Spleen (tissue), 11 donors: ENCODE results near the gene SEMA7A. TPM values are rescaled to one million over a fixed set of nuclear protein-coding genes. Genes with fewer than 3 reads are reported as not detected.

ENCODE experiments used
- DNase-seq: peaks from one replicate; pipeline ENCODE4 v3.0.0-alpha.2; 2020
- H3K27ac ChIP-seq, 8 donors: fragments of 200-600 bp; sonication (generic) in 7 of 8; 1 replicate in 4 of 8; 2 replicates in 4 of 8; pipeline versions ENCODE4 v1.5.0 to v1.8.0; 2016 to 2021; ENCODE audit warnings: inconsistent platforms in 4 of 8, mild to moderate bottlenecking in 4 of 8, moderate library complexity in 1 of 8
- H3K27me3 ChIP-seq, 7 donors: fragments of 200-600 bp; sonication (generic) in 6 of 7; replicated peaks in 1 of 7; 1 replicate in 4 of 7; 2 replicates in 3 of 7; pipeline versions ENCODE4 v1.5.0 to v1.8.0; 2016 to 2021; ENCODE audit warnings: inconsistent platforms in 3 of 7, mild to moderate bottlenecking in 1 of 7
- H3K36me3 ChIP-seq, 6 donors: fragments of 200-600 bp; sonication (generic) in 5 of 6; 1 replicate in 4 of 6; 2 replicates in 2 of 6; pipeline versions ENCODE4 v1.5.0 to v1.8.0; 2016 to 2021; ENCODE audit warnings: inconsistent platforms in 2 of 6
- H3K4me1 ChIP-seq, 6 donors: fragments of 200-600 bp; sonication (generic) in 5 of 6; 1 replicate in 3 of 6; 2 replicates in 3 of 6; pipeline versions ENCODE4 v1.5.0 to v1.8.0; 2016 to 2021; ENCODE audit warnings: inconsistent platforms in 3 of 6
- H3K4me3 ChIP-seq, 8 donors: fragments of 200-600 bp; sonication (generic) in 7 of 8; 1 replicate in 4 of 8; 2 replicates in 4 of 8; pipeline versions ENCODE4 v1.5.0 to v1.8.0; 2016 to 2021; ENCODE audit warnings: inconsistent platforms in 4 of 8, mild to moderate bottlenecking in 4 of 8, moderate library complexity in 2 of 8
- H3K9me3 ChIP-seq, 8 donors: fragments of 200-600 bp; sonication (generic) in 7 of 8; 1 replicate in 4 of 8; 2 replicates in 4 of 8; pipeline versions ENCODE4 v1.5.0 to v1.8.0; 2016 to 2021; ENCODE audit warnings: inconsistent platforms in 4 of 8
- POLR2A ChIP-seq, 3 donors: fragments of 450-650 bp; IDR thresholded peaks; one replicate each; pipeline ENCODE4 v1.5.1; 2017; ENCODE audit warnings: antibody characterized with exemption in 3 of 3, mild to moderate bottlenecking in 1 of 3
- POLR2AphosphoS5 ChIP-seq, 3 donors: sonication (generic); formaldehyde crosslinking; IDR thresholded peaks; one replicate each; pipeline ENCODE4 v1.5.1; 2017; ENCODE audit warnings: antibody characterized with exemption in 3 of 3
- WGBS, 5 donors: extraction: QIAGEN DNeasy Blood & Tissue Kit in 3 of 5; methylation state at CpG; one replicate each; pipeline versions ENCODE4 v1.1.5 to v1.1.7; 2013 to 2018; 5-methylcytosine and 5-hydroxymethylcytosine counted together
- intact Hi-C: fragments of 100-400 bp; cut with DNase I; formaldehyde crosslinking; loops from one replicate; pipeline ENCODE4 v1.15.0; 2023; ENCODE audit warnings: low total_unique reads
- polyA plus RNA-seq, 3 donors: library from polyadenylated mRNA; stranded (reverse); fragments of 200-250 nt; gene quantifications; one replicate each; pipeline ENCODE4 v1.2.1, GENCODE V29; 2013
- total RNA-seq, 7 donors: library from RNA; depleted of rRNA in 3 of 7; stranded (reverse); fragments of >200 nt in 3 of 7; fragmentation: NEBNext Ultra II Directional in 4 of 7; extraction: Animal tissue kit (Norgen Biotek cat#: 25700) in 4 of 7; gene quantifications; one replicate each; pipeline versions ENCODE4 v1.1.0 to v1.2.1, GENCODE V29; 2016 to 2021
- TF ChIP-seq, protein P1 (sequence below), 11 experiments: fragments of 200-600 bp in 7 of 11; fragments of 450-650 bp in 4 of 11; sonication (generic) in 4 of 11; IDR thresholded peaks in 8 of 11; conservative IDR thresholded peaks in 3 of 11; 1 replicate in 7 of 11; 2 replicates in 4 of 11; pipeline versions ENCODE4 v1.4.0 to v1.8.0; 2016 to 2021; ENCODE audit warnings: antibody characterized with exemption in 11 of 11, inconsistent platforms in 4 of 11, mild to moderate bottlenecking in 1 of 11
- donor health status: healthy with polysubstance abuse.
- donor health status: DM: no; HTN: no; CAD: no; lungs with moderate emphysema.
- donor health status: DM: no; HTN: no; CAD: no.
- donor health status: Bipolar disorder and iron deficiency.
- donor health status: healthy.
- donor health status: DM: no; HTN: no; CAD: no.
- donor health status: DM: yes; HTN: yes; CAD: no.

The SEMA7A gene
- total and polyA plus RNA-seq, 10 donors: 41.6 to 154 (median 127) TPM

DNA sequence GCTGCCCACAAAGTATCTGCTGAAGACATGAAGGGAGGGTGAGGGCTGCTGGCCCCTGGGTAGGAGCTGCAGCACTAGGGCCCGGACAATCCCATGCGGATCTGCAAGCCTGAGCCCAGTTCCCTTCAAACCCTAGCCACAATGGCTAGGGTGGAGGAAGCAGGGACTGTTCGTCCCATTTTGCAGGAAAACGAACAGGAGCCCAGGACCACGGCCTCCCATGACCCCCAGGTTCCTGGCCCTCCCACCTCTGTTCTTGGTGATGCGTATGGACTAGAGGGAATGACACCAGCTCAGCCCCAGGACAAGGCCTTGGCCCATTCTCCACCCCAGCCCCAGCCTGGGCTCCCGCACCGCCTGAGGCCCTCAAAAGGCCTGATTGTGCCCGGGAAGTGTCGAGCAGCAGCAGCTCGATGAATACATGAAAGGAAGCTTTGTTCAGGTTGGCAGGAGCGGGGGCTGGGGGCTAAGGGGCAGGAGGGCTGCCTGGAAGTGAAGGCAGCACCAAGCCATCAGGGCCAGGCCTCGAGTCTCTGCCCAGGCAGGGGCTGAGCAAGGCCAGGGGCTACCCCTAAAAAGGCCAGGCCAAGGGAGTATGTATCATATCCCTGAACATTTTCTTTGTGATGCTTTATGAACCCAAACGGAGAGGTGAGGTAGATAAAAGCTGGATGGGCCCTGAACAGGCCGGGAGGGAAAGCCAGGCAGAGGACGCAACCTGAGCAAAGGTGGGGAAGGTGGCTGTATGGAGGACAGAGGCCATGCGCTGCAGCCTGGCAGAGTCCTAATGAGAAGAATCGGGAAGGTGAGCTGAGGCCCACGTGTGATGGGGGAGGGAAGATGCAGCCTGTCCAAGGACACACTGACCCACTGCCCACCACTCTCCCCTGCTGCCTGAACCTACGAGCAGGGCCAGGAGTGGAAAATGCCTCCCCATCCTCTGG is 12.2 kb downstream of the SEMA7A start:
- peak overlapping the region in 1 of 8 donors; percentile 38 for H3K4me3 ChIP-seq
- WGBS, 5 donors: 69 to 83% (median 77%) methylated on average over 14 to 20 of the region's 20 CpGs
- peaks cover 58 to 100% (median 97%) of the 10 kb centered on the region in 6 donors for H3K4me1 ChIP-seq
- H3K27me3 ChIP-seq: no peaks in the 10 kb centered on the region
- DNase-seq: peak; percentile 58
- peak overlapping the region; percentile 37 to 97 (median 85) for H3K27ac ChIP-seq
- H3K9me3 ChIP-seq: no peaks in the 10 kb centered on the region
- H3K36me3 ChIP-seq: peaks cover 0 to 68% (median 17%) of the 10 kb centered on the region in 6 donors
- intact Hi-C loops: no loop called here
- TF ChIP-seq, protein P1, sequence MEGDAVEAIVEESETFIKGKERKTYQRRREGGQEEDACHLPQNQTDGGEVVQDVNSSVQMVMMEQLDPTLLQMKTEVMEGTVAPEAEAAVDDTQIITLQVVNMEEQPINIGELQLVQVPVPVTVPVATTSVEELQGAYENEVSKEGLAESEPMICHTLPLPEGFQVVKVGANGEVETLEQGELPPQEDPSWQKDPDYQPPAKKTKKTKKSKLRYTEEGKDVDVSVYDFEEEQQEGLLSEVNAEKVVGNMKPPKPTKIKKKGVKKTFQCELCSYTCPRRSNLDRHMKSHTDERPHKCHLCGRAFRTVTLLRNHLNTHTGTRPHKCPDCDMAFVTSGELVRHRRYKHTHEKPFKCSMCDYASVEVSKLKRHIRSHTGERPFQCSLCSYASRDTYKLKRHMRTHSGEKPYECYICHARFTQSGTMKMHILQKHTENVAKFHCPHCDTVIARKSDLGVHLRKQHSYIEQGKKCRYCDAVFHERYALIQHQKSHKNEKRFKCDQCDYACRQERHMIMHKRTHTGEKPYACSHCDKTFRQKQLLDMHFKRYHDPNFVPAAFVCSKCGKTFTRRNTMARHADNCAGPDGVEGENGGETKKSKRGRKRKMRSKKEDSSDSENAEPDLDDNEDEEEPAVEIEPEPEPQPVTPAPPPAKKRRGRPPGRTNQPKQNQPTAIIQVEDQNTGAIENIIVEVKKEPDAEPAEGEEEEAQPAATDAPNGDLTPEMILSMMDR (IDR thresholded peaks at IDR 0.05 in 8 of 11, conservative IDR thresholded peaks at IDR 0.05 in 3 of 11): no peak
- TF ChIP-seq POLR2AphosphoS5 (IDR thresholded peaks at IDR 0.05): peak in 1 of 3 donors; percentile 34

DNA sequence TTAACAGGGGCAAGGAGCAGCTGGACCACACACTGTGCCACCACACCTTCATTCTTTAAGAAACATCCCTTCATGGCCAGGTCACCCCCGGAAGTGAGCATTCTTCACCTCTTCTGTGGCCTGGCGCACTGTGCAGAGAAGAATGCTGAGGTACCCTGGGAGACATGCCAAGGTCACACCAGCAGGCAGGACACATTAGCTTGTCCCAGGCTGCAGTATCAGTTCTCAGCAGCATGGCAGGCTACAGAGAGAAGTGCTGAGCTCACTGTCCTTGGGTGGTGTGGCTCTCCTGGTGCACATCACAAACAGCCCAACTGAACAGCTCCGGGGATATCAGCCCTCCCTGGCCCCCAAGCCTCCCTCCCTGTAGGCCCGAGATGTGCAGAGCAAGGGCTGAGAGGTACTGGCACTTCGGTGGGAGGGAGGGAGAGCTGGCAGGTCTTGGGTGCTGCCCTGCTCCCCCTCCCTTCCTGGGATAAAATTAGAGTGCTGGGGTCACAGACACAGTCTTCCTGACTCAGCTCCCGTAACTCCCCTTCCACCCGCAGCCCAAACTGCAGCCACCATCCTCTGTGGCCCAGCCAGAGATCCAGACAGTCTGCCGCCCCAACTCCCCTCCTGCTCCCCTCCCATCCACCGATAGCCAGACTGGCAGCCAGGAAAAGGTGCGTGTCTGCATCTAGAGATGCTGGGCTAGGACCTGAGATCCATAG is 13.4 kb downstream of the SEMA7A start:
- H3K4me1 ChIP-seq: peaks cover 49 to 100% (median 96%) of the 10 kb centered on the region in 6 donors
- H3K36me3 ChIP-seq: peaks cover 0 to 68% (median 29%) of the 10 kb centered on the region in 6 donors
- peak; percentile 69 for DNase-seq
- H3K27me3 ChIP-seq: no peaks in the 10 kb centered on the region
- H3K9me3 ChIP-seq: no peaks in the 10 kb centered on the region
- TF ChIP-seq POLR2A (IDR thresholded peaks at IDR 0.05) (no peak), POLR2AphosphoS5 (IDR thresholded peaks at IDR 0.05) (peak in 2 of 3 donors; percentile 52 to 54)
- TF ChIP-seq, protein P1 (IDR thresholded peaks at IDR 0.05 in 8 of 11, conservative IDR thresholded peaks at IDR 0.05 in 3 of 11): no peak
- intact Hi-C loops: no loop called here
- peak overlapping the region in 1 of 8 donors; percentile 38 for H3K4me3 ChIP-seq
- peak overlapping the region in 7 of 8 donors; percentile 20 to 97 (median 93) for H3K27ac ChIP-seq
- 47 to 72% (median 62%) methylated on average over 10 of the region's 10 CpGs for WGBS, 5 donors

DNA sequence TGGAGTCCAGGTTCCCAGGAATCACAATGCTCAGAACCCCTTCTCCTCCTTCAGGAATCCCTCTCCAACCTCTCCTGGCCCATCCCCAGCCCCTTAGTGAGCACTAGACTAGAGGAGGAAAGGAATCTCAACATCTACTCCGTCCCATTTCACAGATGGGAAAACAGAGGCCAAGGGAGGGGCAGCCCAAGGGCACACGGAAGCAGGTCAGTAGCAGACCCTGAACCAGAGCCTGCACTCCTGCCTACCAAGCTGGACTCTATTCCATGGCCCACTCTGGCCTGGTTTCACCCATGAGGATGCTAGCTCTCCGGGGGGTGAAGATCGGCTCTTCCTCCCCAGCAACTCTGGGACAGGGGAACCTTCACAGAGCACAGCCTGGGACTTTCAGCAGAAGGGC is 14.3 kb downstream of the SEMA7A start:
- WGBS, 5 donors: 74 to 93% (median 80%) methylated on average over 2 to 4 of the region's 4 CpGs
- Histone ChIP-seq H3K4me3 (no peak overlapping the region), H3K36me3 (peaks cover 0 to 68% (median 38%) of the 10 kb centered on the region in 6 donors), H3K27me3 (no peaks in the 10 kb centered on the region), H3K4me1 (peaks cover 40 to 100% (median 93%) of the 10 kb centered on the region in 6 donors), H3K27ac (peak overlapping the region in 6 of 8 donors; percentile 20 to 97 (median 93)), H3K9me3 (no peaks in the 10 kb centered on the region)
- intact Hi-C loops: no loop called here
- TF ChIP-seq POLR2A (IDR thresholded peaks at IDR 0.05) (no peak), POLR2AphosphoS5 (IDR thresholded peaks at IDR 0.05) (no peak)
- TF ChIP-seq, protein P1 (IDR thresholded peaks at IDR 0.05 in 8 of 11, conservative IDR thresholded peaks at IDR 0.05 in 3 of 11): no peak
- no peak for DNase-seq
